Colonic mucosa (tissue), 4 donors: ENCODE results near the gene CD320. TPM values are rescaled to one million over a fixed set of nuclear protein-coding genes. Genes with fewer than 3 reads are reported as not detected.
A peak's percentile ranks its signal among the peaks of the same experiment; 100 is the strongest.

Experiments used
- DNase-seq: peaks from one replicate; pipeline ENCODE4 v3.0.0-alpha.2; 2020
- H3K27ac ChIP-seq: fragments of 200-600 bp; one replicate; pipeline ENCODE4 v1.8.0; 2021
- H3K27me3 ChIP-seq: fragments of 200-600 bp; one replicate; pipeline ENCODE4 v1.8.0; 2021
- H3K36me3 ChIP-seq: fragments of 200-600 bp; one replicate; pipeline ENCODE4 v1.8.0; 2021
- H3K4me1 ChIP-seq: fragments of 200-600 bp; one replicate; pipeline ENCODE4 v1.8.0; 2021; ENCODE audit warnings: mild to moderate bottlenecking
- H3K4me3 ChIP-seq: fragments of 200-600 bp; one replicate; pipeline ENCODE4 v1.8.0; 2021
- H3K9ac ChIP-seq, 2 donors: one replicate each; pipeline ENCODE4 v1.7.0; 2013; ENCODE audit warnings: control low read depth in 2 of 2, low read depth in 2 of 2, low read length in 2 of 2
- H3K9me3 ChIP-seq: fragments of 200-600 bp; one replicate; pipeline ENCODE4 v1.8.0; 2021
- intact Hi-C: fragments of 100-400 bp; cut with DNase I; formaldehyde crosslinking; loops from one replicate; pipeline ENCODE4 v1.14.1; 2022
- total RNA-seq, 2 donors: library from RNA; stranded (reverse); fragmentation: NEBNext Ultra II Directional in 1 of 2; extraction: Animal tissue kit (Norgen Biotek cat#: 25700) in 1 of 2; gene quantifications; one replicate each; pipeline ENCODE4 v1.2.1, GENCODE V29; 2021
- TF ChIP-seq, protein P1 (sequence below): fragments of 200-600 bp; IDR thresholded peaks from one replicate; pipeline ENCODE4 v1.8.0; 2022; ENCODE audit warnings: antibody characterized with exemption, mild to moderate bottlenecking
- donor health status: healthy.
- donor health status: DM: no; HTN: no; CAD: no.
- donor health status: DM: no; HTN: no; CAD: no.

Gene CD320
- total RNA-seq, 2 donors from 2014 or later = 34.1 to 154 TPM

DNA sequence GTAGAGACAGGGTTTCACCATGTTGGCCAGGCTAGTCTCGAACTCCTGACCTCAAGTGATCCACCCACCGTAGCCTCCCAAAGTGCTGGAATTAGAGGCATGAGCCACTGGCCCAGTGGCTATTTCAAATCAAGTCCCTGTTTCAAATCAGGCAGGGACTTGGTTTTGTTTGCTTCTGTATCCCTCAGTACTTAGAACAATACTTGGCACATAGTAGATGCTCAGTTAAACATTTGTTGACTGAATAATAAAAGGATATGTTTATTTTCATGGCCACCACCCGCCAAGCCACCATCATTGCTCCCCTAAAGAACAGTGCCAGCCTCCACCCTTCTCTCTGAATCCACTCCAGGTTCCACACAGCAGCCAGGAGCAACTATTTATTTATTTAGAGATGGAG, 17.3 kb upstream of the CD320 start:
- H3K9me3 ChIP-seq = no peaks in the 10 kb centered on the region
- TF ChIP-seq, protein P1, sequence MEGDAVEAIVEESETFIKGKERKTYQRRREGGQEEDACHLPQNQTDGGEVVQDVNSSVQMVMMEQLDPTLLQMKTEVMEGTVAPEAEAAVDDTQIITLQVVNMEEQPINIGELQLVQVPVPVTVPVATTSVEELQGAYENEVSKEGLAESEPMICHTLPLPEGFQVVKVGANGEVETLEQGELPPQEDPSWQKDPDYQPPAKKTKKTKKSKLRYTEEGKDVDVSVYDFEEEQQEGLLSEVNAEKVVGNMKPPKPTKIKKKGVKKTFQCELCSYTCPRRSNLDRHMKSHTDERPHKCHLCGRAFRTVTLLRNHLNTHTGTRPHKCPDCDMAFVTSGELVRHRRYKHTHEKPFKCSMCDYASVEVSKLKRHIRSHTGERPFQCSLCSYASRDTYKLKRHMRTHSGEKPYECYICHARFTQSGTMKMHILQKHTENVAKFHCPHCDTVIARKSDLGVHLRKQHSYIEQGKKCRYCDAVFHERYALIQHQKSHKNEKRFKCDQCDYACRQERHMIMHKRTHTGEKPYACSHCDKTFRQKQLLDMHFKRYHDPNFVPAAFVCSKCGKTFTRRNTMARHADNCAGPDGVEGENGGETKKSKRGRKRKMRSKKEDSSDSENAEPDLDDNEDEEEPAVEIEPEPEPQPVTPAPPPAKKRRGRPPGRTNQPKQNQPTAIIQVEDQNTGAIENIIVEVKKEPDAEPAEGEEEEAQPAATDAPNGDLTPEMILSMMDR = no peak
- H3K9ac ChIP-seq = no peak overlapping the region
- H3K27me3 ChIP-seq = no peaks in the 10 kb centered on the region
- intact Hi-C loops = no loop called here
- no peak overlapping the region for H3K27ac ChIP-seq
- no peaks in the 10 kb centered on the region for H3K36me3 ChIP-seq
- no peak for DNase-seq
- H3K4me1 ChIP-seq = no peaks in the 10 kb centered on the region
- no peak overlapping the region for H3K4me3 ChIP-seq

DNA sequence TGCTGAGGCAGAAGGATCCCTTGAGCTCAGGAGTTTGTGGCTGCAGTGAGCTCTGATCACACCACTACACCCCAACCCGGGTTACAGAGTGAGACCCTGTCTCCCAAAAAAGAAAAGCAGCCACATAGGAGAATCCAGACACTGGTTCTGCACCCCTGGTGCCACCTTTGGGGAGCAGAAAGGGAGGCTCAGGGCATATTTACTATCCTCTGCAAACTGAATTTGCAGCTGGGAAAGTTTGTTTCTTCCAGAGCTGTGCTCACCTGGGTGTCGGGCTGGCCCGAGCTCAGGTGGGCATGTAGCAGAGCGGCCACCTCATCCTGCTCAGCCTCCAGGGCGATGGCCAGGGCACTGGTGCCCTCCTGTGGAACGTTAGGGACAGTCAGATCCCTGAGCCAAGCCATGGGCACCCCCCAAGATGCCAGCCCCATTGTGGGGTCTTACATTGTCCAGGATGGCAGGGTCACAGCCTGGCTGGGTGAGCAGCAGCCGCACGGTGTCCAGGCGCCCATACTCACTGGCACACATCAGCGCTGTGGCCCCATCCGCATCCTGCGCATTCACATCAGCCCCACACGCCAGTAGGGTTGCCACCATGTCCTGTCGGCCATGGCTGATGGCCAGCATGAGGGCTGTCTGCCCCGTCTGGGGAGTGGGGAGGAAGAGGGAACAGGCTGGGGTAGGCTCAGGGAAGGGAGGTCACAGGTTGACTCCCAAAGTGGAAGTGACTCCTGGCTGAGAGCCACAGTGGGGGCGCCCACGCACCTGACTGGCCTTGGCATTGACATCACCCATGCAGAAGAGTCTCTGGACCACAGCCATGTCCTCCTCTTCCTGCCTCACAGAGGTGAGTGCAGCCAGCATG, 16.3 kb upstream of the CD320 start:
- Histone ChIP-seq H3K9me3 (no peaks in the 10 kb centered on the region), H3K27me3 (no peaks in the 10 kb centered on the region), H3K9ac (no peak overlapping the region), H3K4me3 (no peak overlapping the region), H3K36me3 (no peaks in the 10 kb centered on the region), H3K27ac (no peak overlapping the region), H3K4me1 (no peaks in the 10 kb centered on the region)
- TF ChIP-seq, protein P1 = no peak
- intact Hi-C loops = loop anchor here (5.0 kb wide), 1 partner anchor 52 kb away; no protein-coding TSS in a partner anchor
- no peak for DNase-seq

DNA sequence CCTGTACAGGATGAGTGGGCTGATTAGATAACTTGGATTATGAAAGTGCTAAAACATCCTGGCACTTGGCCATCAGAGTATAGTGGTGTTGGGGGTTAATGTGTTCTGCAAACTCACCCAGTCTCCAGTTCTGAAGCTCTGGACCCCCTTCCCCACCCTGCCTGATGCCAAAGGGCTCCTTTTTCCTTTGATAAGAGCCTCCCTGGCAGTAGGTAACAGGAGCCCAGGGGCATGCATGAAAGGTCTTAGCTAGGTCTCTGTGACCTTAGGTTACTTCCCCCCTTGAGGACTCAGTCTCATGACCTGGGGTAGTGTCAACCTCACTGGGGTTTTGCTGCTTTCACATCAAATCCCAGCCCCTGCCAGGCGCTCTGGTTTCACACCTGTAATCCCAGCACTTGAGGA, 15.6 kb upstream of the CD320 start:
- Histone ChIP-seq H3K9ac (peak overlapping the region in 1 of 2 donors; percentile 2), H3K4me3 (no peak overlapping the region), H3K9me3 (no peaks in the 10 kb centered on the region), H3K36me3 (no peaks in the 10 kb centered on the region), H3K27ac (no peak overlapping the region), H3K4me1 (no peaks in the 10 kb centered on the region), H3K27me3 (no peaks in the 10 kb centered on the region)
- TF ChIP-seq, protein P1 = no peak
- DNase-seq = no peak
- intact Hi-C loops = loop anchor here (5.0 kb wide), 1 partner anchor 51 kb away; no protein-coding TSS in a partner anchor

DNA sequence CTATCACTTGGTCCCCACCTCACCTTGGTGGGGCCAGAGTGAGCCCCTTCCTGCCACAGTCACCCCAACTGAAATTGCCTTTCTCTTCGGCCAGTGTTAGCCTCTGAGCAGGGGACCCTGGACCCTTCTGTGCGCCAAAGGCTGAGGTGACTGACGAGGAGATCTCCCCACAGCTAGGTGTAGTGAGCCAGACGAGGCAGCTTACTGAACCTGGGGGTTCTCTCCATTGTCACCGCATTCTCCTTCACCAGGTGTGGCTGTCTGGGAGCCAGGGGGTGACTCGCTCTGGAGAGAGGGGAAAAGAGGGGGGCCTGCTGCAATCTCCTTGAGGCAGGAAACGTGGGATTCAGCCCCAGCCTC, 14.5 kb upstream of the CD320 start:
- TF ChIP-seq, protein P1 = no peak
- Histone ChIP-seq H3K36me3 (no peaks in the 10 kb centered on the region), H3K27ac (no peak overlapping the region), H3K4me1 (no peaks in the 10 kb centered on the region), H3K9me3 (no peaks in the 10 kb centered on the region), H3K4me3 (peak overlapping the region; percentile 97), H3K9ac (peak overlapping the region in 1 of 2 donors; percentile 94), H3K27me3 (no peaks in the 10 kb centered on the region)
- intact Hi-C loops = loop anchor here (5.0 kb wide), 1 partner anchor 50 kb away; no protein-coding TSS in a partner anchor
- DNase-seq = no peak

DNA sequence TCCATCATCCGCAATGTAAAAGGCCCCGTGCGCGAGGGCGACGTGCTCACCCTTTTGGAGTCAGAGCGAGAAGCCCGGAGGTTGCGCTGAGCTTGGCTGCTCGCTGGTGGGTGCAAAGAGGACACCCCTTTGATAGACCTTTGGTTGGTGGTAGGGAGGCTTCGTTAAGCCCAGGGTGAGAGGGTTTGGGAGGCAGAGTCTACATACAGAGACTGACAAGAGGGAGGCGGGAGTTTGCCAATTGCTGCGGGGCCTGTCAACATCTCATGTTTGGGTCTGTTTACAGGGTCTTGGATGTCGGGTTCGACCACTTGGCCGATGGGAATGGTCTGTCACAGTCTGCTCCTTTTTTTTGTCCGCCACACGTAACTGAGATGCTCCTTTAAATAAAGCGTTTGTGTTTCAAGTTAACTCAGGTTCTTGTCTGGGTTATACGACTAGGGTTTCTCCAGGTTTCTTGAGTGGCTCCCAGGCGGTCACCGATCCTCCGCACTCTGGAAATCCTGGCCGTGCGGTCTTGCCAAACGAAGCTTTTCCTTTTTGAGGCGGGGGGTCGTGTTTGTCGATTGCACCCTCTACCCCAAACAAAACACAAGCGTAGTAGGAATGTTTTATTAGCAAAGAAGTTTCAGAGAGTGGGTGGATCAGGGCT, 14.0 kb upstream of the CD320 start:
- intact Hi-C loops = loop anchor here (5.0 kb wide), 1 partner anchor 50 kb away; no protein-coding TSS in a partner anchor
- Histone ChIP-seq H3K4me3 (peak overlapping the region; percentile 97), H3K27ac (peak overlapping the region; percentile 88), H3K4me1 (no peaks in the 10 kb centered on the region), H3K36me3 (no peaks in the 10 kb centered on the region), H3K27me3 (no peaks in the 10 kb centered on the region), H3K9ac (peak overlapping the region; percentile 85 to 94), H3K9me3 (no peaks in the 10 kb centered on the region)
- DNase-seq = no peak
- TF ChIP-seq, protein P1 = no peak
